ENCODE data around the gene DOCK9. TPM values are rescaled to one million over a fixed set of nuclear protein-coding genes. Genes with fewer than 3 reads are reported as not detected.
A peak's percentile ranks its signal among the peaks of the same experiment; 100 is the strongest.

DOCK9 gene
- total RNA-seq, 4 donors from 2014 or later = 127 to 191 (median 154) TPM

DNA sequence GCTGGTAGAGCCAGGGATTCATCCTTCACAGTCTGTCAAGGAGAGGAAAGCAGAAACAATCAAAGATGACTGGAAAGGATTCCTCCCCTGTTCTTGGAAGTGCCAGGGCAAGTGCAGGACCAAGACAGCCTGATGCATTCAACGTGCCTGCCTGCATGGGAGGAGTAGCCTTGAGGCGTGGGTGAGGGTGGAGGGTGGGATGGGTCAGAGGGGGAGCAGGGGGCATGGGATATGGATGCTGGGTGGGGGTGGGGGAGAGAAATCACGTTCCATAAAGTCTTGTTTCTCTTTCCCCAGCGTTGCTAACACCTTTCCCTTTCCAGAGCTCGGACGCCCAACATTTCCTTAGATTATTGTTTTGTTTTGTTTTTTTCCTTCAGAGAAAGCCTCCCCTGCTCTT lies 117.4 kb downstream of the DOCK9 start:
- H3K27me3 ChIP-seq = no peaks in the 10 kb centered on the region
- DNase-seq (ENCODE audit: extremely low spot score) = no peak
- peaks cover 0 to 22% (median 9%) of the 10 kb centered on the region in 4 donors for H3K4me1 ChIP-seq
- no peak for TF ChIP-seq POLR2AphosphoS5 (IDR thresholded peaks at IDR 0.05)
- TF ChIP-seq, protein P1, sequence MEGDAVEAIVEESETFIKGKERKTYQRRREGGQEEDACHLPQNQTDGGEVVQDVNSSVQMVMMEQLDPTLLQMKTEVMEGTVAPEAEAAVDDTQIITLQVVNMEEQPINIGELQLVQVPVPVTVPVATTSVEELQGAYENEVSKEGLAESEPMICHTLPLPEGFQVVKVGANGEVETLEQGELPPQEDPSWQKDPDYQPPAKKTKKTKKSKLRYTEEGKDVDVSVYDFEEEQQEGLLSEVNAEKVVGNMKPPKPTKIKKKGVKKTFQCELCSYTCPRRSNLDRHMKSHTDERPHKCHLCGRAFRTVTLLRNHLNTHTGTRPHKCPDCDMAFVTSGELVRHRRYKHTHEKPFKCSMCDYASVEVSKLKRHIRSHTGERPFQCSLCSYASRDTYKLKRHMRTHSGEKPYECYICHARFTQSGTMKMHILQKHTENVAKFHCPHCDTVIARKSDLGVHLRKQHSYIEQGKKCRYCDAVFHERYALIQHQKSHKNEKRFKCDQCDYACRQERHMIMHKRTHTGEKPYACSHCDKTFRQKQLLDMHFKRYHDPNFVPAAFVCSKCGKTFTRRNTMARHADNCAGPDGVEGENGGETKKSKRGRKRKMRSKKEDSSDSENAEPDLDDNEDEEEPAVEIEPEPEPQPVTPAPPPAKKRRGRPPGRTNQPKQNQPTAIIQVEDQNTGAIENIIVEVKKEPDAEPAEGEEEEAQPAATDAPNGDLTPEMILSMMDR (IDR thresholded peaks at IDR 0.05) = no peak
- no peak for TF ChIP-seq EP300 (IDR thresholded peaks at IDR 0.05)
- no peak for TF ChIP-seq POLR2A (IDR thresholded peaks at IDR 0.05; ENCODE audit: low read depth)
- no peak overlapping the region for H3K27ac ChIP-seq (replicated peaks in 1 of 4)
- intact Hi-C loops (cut with DNase I) = no loop called here
- H3K4me3 ChIP-seq = no peak overlapping the region
- H3K9me3 ChIP-seq = no peaks in the 10 kb centered on the region
- 64% methylated on average over 6 of the region's 6 CpGs for WGBS
- H3K36me3 ChIP-seq = peaks cover 40 to 98% (median 78%) of the 10 kb centered on the region in 4 donors

DNA sequence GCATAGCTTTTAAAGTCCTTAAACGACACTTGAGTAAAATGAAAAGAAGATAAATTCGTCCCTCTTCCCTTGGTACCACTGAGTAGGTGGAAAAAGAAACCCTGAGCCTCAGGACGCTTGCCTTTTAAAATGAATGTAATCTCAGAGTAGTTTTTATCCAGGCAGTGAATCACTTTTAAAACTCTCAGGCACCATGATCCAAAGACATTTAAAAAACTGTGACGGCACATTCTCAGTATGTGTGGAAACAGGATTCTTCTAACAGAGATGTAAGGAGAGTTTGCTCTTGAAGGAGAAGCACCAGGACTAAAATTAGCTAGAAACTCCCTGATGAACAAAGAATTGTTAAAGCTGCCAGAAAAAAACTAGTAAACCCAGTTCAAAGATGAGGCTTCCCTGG lies 119.7 kb downstream of the DOCK9 start:
- 60% methylated on average over 4 of the region's 4 CpGs for WGBS
- no peak for TF ChIP-seq POLR2AphosphoS5 (IDR thresholded peaks at IDR 0.05)
- TF ChIP-seq POLR2A (IDR thresholded peaks at IDR 0.05; ENCODE audit: low read depth) = no peak
- TF ChIP-seq, protein P1 (IDR thresholded peaks at IDR 0.05) = no peak
- no peak for TF ChIP-seq EP300 (IDR thresholded peaks at IDR 0.05)
- Histone ChIP-seq H3K4me3 (no peak overlapping the region), H3K27ac (replicated peaks in 1 of 4) (peak overlapping the region; percentile 32 to 68 (median 52)), H3K4me1 (peaks cover 0 to 35% (median 19%) of the 10 kb centered on the region in 4 donors), H3K36me3 (peaks cover 38 to 96% (median 81%) of the 10 kb centered on the region in 4 donors), H3K9me3 (no peaks in the 10 kb centered on the region), H3K27me3 (no peaks in the 10 kb centered on the region)
- no peak for DNase-seq (ENCODE audit: extremely low spot score)
- intact Hi-C loops (cut with DNase I) = no loop called here

DNA sequence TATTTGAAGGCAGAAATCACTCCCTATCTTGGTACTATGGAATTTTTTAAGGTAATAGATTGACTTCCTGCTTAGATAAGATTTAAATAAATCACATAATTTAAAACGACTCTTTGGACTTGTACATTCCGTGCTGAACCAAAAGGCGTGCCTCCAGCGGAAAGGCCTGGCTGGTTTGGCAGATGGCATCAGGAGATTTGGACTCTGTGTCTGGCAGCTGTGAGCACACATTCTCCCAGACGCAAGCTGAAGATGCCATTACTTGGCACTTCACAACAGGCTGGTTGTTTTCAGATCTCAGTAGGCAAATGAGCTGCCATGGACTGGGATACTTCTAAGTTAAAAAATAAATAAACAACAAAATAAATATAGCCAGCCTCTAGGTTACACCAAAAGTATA lies 120.9 kb downstream of the DOCK9 start:
- Histone ChIP-seq H3K27me3 (no peaks in the 10 kb centered on the region), H3K9me3 (no peaks in the 10 kb centered on the region), H3K27ac (replicated peaks in 1 of 4) (peak overlapping the region; percentile 29 to 68 (median 46)), H3K4me3 (no peak overlapping the region), H3K36me3 (peaks cover 27 to 95% (median 69%) of the 10 kb centered on the region in 4 donors), H3K4me1 (peaks cover 0 to 41% (median 26%) of the 10 kb centered on the region in 4 donors)
- TF ChIP-seq POLR2A (IDR thresholded peaks at IDR 0.05; ENCODE audit: low read depth) (no peak), EP300 (IDR thresholded peaks at IDR 0.05) (peak; percentile 15)
- DNase-seq (ENCODE audit: extremely low spot score) = no peak
- intact Hi-C loops (cut with DNase I) = no loop called here
- 70% methylated on average over 5 of the region's 5 CpGs for WGBS

DNA sequence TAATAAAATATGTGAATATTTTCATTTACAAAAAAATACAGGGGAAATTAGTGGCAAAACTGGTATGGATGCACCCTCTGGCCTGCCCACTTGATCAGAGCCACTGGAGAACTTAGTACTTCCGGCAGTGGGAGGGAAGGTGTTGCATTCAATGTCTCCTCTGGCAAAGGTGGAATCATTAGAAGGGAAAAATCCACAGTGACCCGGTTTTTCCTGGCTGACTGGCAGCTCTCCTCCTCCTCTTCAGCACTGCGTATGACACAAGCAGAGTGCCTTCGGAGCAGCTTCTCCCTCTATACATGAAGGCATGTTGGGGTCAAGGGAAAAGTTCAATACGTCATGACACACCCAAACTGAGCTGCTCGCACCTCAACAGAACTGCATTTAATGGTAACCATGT lies 123.4 kb downstream of the DOCK9 start:
- Histone ChIP-seq H3K36me3 (peaks cover 9 to 92% (median 53%) of the 10 kb centered on the region in 4 donors), H3K27me3 (no peaks in the 10 kb centered on the region), H3K9me3 (no peaks in the 10 kb centered on the region), H3K4me3 (no peak overlapping the region), H3K4me1 (peaks cover 0 to 41% (median 26%) of the 10 kb centered on the region in 4 donors), H3K27ac (replicated peaks in 1 of 4) (peak overlapping the region in 2 of 4 donors; percentile 48 to 67)
- no peak for TF ChIP-seq POLR2A (IDR thresholded peaks at IDR 0.05; ENCODE audit: low read depth)
- no peak for TF ChIP-seq POLR2AphosphoS5 (IDR thresholded peaks at IDR 0.05)
- TF ChIP-seq EP300 (IDR thresholded peaks at IDR 0.05) = no peak
- TF ChIP-seq, protein P1 (IDR thresholded peaks at IDR 0.05) = no peak
- intact Hi-C loops (cut with DNase I) = no loop called here
- WGBS = 90% methylated on average over 6 of the region's 6 CpGs
- DNase-seq (ENCODE audit: extremely low spot score) = no peak

DNA sequence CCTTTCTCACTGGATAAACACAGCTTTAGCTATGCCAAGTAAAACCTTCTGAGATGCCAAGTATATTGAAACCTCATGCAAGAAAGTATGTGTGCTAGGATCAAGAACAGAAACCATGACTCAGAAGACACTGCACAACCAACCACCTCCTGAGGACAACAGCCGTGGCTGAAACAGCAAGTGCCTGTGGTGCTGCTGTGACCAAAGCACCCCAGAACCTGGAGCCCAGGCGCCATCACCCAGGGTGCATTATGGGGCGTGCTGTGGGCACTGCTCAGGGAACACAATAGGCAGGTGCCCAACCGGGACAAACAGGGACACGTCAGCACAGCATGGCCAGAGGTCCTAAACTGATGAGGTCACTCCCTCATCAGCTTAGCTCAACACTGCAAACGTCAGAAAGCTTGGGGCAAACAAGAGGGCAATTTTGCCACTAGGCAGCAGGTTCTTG lies 124.1 kb downstream of the DOCK9 start:
- Histone ChIP-seq H3K4me1 (peaks cover 0 to 36% (median 26%) of the 10 kb centered on the region in 4 donors), H3K9me3 (no peaks in the 10 kb centered on the region), H3K27ac (replicated peaks in 1 of 4) (peak overlapping the region in 3 of 4 donors; percentile 43 to 67 (median 48)), H3K36me3 (peaks cover 9 to 92% (median 50%) of the 10 kb centered on the region in 4 donors), H3K4me3 (no peak overlapping the region), H3K27me3 (no peaks in the 10 kb centered on the region)
- DNase-seq (ENCODE audit: extremely low spot score) = no peak
- intact Hi-C loops (cut with DNase I) = no loop called here
- TF ChIP-seq POLR2AphosphoS5 (IDR thresholded peaks at IDR 0.05) (peak; percentile 6 to 38), POLR2A (IDR thresholded peaks at IDR 0.05; ENCODE audit: low read depth) (no peak)
- WGBS = 68% methylated on average over 5 of the region's 6 CpGs

DNA sequence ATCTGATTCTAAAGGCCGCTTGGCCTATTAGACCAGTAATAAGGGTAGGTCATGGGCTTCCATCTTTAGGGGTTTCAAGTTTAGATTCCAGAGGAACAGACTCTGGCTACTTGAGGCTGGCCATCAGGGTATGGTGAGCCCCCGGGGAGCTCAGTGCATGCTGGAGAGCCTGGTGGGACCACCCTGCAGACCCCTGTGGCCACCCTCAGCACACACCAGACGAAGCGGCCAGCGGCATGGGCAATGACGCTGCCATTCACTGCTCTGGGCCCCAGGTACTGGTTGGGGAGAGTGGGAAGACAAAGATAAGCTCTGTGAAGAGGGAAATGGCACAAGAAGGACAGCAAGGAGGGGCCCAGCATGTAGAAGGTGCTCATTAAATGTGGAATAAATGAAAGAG lies 126.6 kb downstream of the DOCK9 start:
- 97% methylated on average over 6 of the region's 6 CpGs for WGBS
- H3K27ac ChIP-seq (replicated peaks in 1 of 4) = no peak overlapping the region
- H3K36me3 ChIP-seq = peaks cover 9 to 92% (median 56%) of the 10 kb centered on the region in 4 donors
- intact Hi-C loops (cut with DNase I) = no loop called here
- no peak overlapping the region for H3K4me3 ChIP-seq
- DNase-seq (ENCODE audit: extremely low spot score) = no peak
- H3K4me1 ChIP-seq = peaks cover 0 to 19% (median 18%) of the 10 kb centered on the region in 4 donors
- H3K9me3 ChIP-seq = no peaks in the 10 kb centered on the region
- TF ChIP-seq POLR2A (IDR thresholded peaks at IDR 0.05; ENCODE audit: low read depth) = no peak
- no peak for TF ChIP-seq POLR2AphosphoS5 (IDR thresholded peaks at IDR 0.05)
- TF ChIP-seq EP300 (IDR thresholded peaks at IDR 0.05) = no peak
- TF ChIP-seq, protein P1 (IDR thresholded peaks at IDR 0.05) = no peak
- H3K27me3 ChIP-seq = no peaks in the 10 kb centered on the region

Measured in esophagus muscularis mucosa (tissue), 4 donors.